Esophagus muscularis mucosa (tissue), 4 donors: ENCODE results near the gene MAGI2.

Source experiments
- CTCF ChIP-seq, 3 experiments: fragments of 200-600 bp in 2 of 3; fragments of 450-650 bp in 1 of 3; sonication (generic) in 2 of 3; IDR thresholded peaks; one replicate each; pipeline ENCODE4 v1.5.1; 2017 to 2019; ENCODE audit warnings: antibody characterized with exemption in 3 of 3, mild to moderate bottlenecking in 2 of 3, moderate library complexity in 1 of 3
- EP300 ChIP-seq: sonication (generic); formaldehyde crosslinking; IDR thresholded peaks from one replicate; pipeline ENCODE4 v1.6.1; 2017; ENCODE audit warnings: antibody characterized with exemption
- POLR2A ChIP-seq: fragments of 450-650 bp; IDR thresholded peaks from one replicate; pipeline ENCODE4 v1.6.1; 2017; ENCODE audit warnings: antibody characterized with exemption, moderate library complexity, mild to moderate bottlenecking, low read depth

DNA sequence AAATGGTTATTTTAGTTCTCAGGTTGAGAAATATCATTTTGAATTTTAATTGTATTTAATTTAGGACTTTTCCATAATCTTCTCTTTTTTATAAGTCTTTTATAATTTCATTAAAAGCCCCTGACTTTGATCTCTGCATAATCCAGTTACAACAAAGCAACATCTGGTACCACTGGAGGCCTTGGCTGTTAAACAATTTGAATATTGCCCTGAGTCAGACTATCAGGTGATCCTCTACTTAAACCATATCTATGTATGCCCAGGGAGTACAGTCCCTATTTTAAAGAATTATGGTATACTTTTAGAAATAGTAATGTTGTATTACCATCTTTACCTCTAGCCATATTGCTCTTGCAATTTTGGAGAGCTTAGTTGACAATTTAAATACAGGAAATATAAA lies 119.1 kb downstream of the MAGI2 start:
- TF ChIP-seq CTCF (IDR thresholded peaks at IDR 0.05) (no peak), EP300 (no peak), POLR2A (no peak)
